A549 (cell line): ENCODE data around the gene ZNF283. TPM values are rescaled to one million over a fixed set of nuclear protein-coding genes. Genes with fewer than 3 reads are reported as not detected.

Source experiments
- ATAC-seq, 2 experiments: fragments of 200-7000 bp in 1 of 2; fragments of >200 bp in 1 of 2; cut with Nextera tagmentation in 1 of 2; cut with Tn5 transposase in 1 of 2; 3 replicates each; pipeline versions ENCODE4 v1.8.0 to v1.9.1; 2018 to 2020; ENCODE audit warnings: mild to moderate bottlenecking in 1 of 2, moderate library complexity in 1 of 2
- CTCF ChIA-PET: fragments of 300-600 bp; sonication (Branson Sonifier 250); formaldehyde crosslinking; extraction: SDS; loops from one replicate; lab custom pipeline; 2021; ENCODE audit warnings: antibody characterized with exemption, inconsistent platforms; lab: Yijun Ruan, JAX
- POLR2A ChIA-PET: fragments of 350-600 bp; formaldehyde crosslinking; extraction: SDS; loops from one replicate; lab custom pipeline; 2021; ENCODE audit warnings: antibody characterized with exemption, inconsistent platforms; lab: Yijun Ruan, JAX
- DNase-seq, 2 experiments: peaks; one replicate each; pipeline versions ENCODE4 v3.0.0 to v3.0.0-alpha.2; 2011 to 2016; ENCODE audit warnings: low read depth in 1 of 2, low spot score in 1 of 2
- FAIRE-seq: peaks from 2 replicates; lab custom pipeline; 2011; peaks lifted over from hg19 to GRCh38; lab: Jason Lieb, UNC
- H3K27ac ChIP-seq, 2 experiments: fragments of >200 bp; sonication (Bioruptor Twin); formaldehyde crosslinking; 3 replicates each; pipeline ENCODE4 v1.5.1; 2016 to 2017
- H3K4me1 ChIP-seq: fragments of >200 bp; sonication (Bioruptor Twin); formaldehyde crosslinking; 3 replicates; pipeline ENCODE4 v1.6.1; 2016
- H3K4me2 ChIP-seq: fragments of >200 bp; sonication (Bioruptor Twin); formaldehyde crosslinking; 3 replicates; pipeline ENCODE4 v1.6.1; 2016
- H3K4me3 ChIP-seq: fragments of >200 bp; sonication (Bioruptor Twin); formaldehyde crosslinking; 3 replicates; pipeline ENCODE4 v1.5.1; 2016
- H3K9me3 ChIP-seq: fragments of >200 bp; sonication (Bioruptor Twin); formaldehyde crosslinking; 3 replicates; pipeline ENCODE4 v1.6.1; 2016
- ATOH8 ChIP-seq: fragments of 250-450 bp; sonication (Bioruptor Pico); IDR thresholded peaks from 2 replicates; pipeline ENCODE4 v1.5.0; 2020; ENCODE audit warnings: low read depth, mild to moderate bottlenecking, moderate library complexity
- BHLHE40 ChIP-seq: IDR thresholded peaks from 2 replicates; pipeline ENCODE4 v1.6.1; 2012; ENCODE audit warnings: low read depth, low read length, inconsistent platforms
- CBX8 ChIP-seq: fragments of 200-600 bp; sonication (generic); IDR thresholded peaks from 2 replicates; pipeline ENCODE4 v1.6.1; 2016
- CEBPB ChIP-seq, 2 experiments: fragments of >200 bp in 1 of 2; sonication (Bioruptor Twin) in 1 of 2; formaldehyde crosslinking in 1 of 2; IDR thresholded peaks; 2 replicates each; pipeline ENCODE4 v1.6.1; 2012 to 2016
- EHF ChIP-seq: fragments of 250-450 bp; sonication (Bioruptor Pico); IDR thresholded peaks from 2 replicates; pipeline ENCODE4 v1.5.0; 2020; ENCODE audit warnings: mild to moderate bottlenecking
- EHMT2 ChIP-seq: fragments of 200-600 bp; sonication (generic); IDR thresholded peaks from 2 replicates; pipeline ENCODE4 v1.6.1; 2016; ENCODE audit warnings: antibody characterized with exemption, low read depth, mild to moderate bottlenecking, moderate library complexity
- ELK1 ChIP-seq: fragments of 150-350 bp; IDR thresholded peaks from 2 replicates; pipeline ENCODE4 v1.6.1; 2014; ENCODE audit warnings: low read depth, mild to moderate bottlenecking, low read length
- EP300 ChIP-seq, 2 experiments: fragments of >200 bp; sonication (Bioruptor Twin); formaldehyde crosslinking; IDR thresholded peaks; 2 replicates in 1 of 2; 3 replicates in 1 of 2; pipeline ENCODE4 v1.6.1; 2016 to 2017
- FOSB ChIP-seq: fragments of 250-450 bp; sonication (Bioruptor Pico); IDR thresholded peaks from 2 replicates; pipeline ENCODE4 v1.5.0; 2020; ENCODE audit warnings: mild to moderate bottlenecking, moderate library complexity
- HDAC2 ChIP-seq: fragments of 200-600 bp; sonication (generic); IDR thresholded peaks from 2 replicates; pipeline ENCODE4 v1.6.1; 2016
- JUNB ChIP-seq: fragments of >200 bp; sonication (Bioruptor Twin); formaldehyde crosslinking; IDR thresholded peaks from 2 replicates; pipeline ENCODE4 v1.6.1; 2016
- KDM1A ChIP-seq: fragments of 200-600 bp; sonication (generic); IDR thresholded peaks from 2 replicates; pipeline ENCODE4 v1.6.1; 2016; ENCODE audit warnings: low read depth, mild to moderate bottlenecking
- MAFK ChIP-seq: fragments of 450-650 bp; IDR thresholded peaks from 2 replicates; pipeline ENCODE4 v1.6.1; 2014; ENCODE audit not compliant: partially characterized antibody
- MAZ ChIP-seq: fragments of 150-350 bp; IDR thresholded peaks from 2 replicates; pipeline ENCODE4 v1.6.1; 2014; ENCODE audit warnings: antibody characterized with exemption, low read depth, low read length, borderline replicate concordance
- MYC ChIP-seq: IDR thresholded peaks from 2 replicates; pipeline ENCODE4 v1.6.1; 2012; ENCODE audit warnings: mild to moderate bottlenecking, inconsistent platforms, low read length, improper control_type of control experiment, borderline replicate concordance
- NFE2L2 ChIP-seq: fragments of 150-350 bp; conservative IDR thresholded peaks from 2 replicates; pipeline ENCODE4 v1.6.1; 2014; ENCODE audit warnings: low read length
- NPAS2 ChIP-seq: fragments of 250-450 bp; sonication (Bioruptor Pico); IDR thresholded peaks from 2 replicates; pipeline ENCODE4 v1.8.0; 2022; ENCODE audit warnings: mild to moderate bottlenecking, moderate library complexity, borderline replicate concordance
- PHF8 ChIP-seq: fragments of 200-600 bp; sonication (generic); IDR thresholded peaks from 2 replicates; pipeline ENCODE4 v1.6.1; 2016; ENCODE audit warnings: low read depth, mild to moderate bottlenecking, antibody characterized with exemption, moderate library complexity, borderline replicate concordance
- POLR2A ChIP-seq: IDR thresholded peaks from 2 replicates; pipeline ENCODE4 v1.6.1; 2012; ENCODE audit warnings: mild to moderate bottlenecking, low read length
- RCOR1 ChIP-seq: fragments of 150-350 bp; IDR thresholded peaks from 2 replicates; pipeline ENCODE4 v1.6.1; 2014; ENCODE audit warnings: antibody characterized with exemption, low read length, low read depth
- RFX5 ChIP-seq: fragments of 450-650 bp; IDR thresholded peaks from 2 replicates; pipeline ENCODE4 v1.7.1; 2014; ENCODE audit warnings: antibody characterized with exemption, mild to moderate bottlenecking, moderate library complexity
- SREBF2 ChIP-seq: fragments of 450-650 bp; IDR thresholded peaks from 2 replicates; pipeline ENCODE4 v1.6.1; 2014; ENCODE audit warnings: mild to moderate bottlenecking, moderate library complexity
- USF2 ChIP-seq: fragments of 450-650 bp; IDR thresholded peaks from 2 replicates; pipeline ENCODE4 v1.6.1; 2014; ENCODE audit warnings: antibody characterized with exemption
- ZC3H11A ChIP-seq: fragments of 450-650 bp; IDR thresholded peaks from 2 replicates; pipeline ENCODE4 v1.6.1; 2014; ENCODE audit warnings: antibody characterized with exemption, mild to moderate bottlenecking
- ZSCAN20 ChIP-seq: fragments of 250-450 bp; sonication (Bioruptor Pico); IDR thresholded peaks from 2 replicates; pipeline ENCODE4 v1.8.0; 2022; ENCODE audit warnings: mild to moderate bottlenecking, moderate library complexity
- WGBS: methylation state at CpG from one replicate; pipeline ENCODE4 v1.1.6; 2017; ENCODE audit errors: missing lambda C conversion rate; 5-methylcytosine and 5-hydroxymethylcytosine counted together
- polyA plus RNA-seq, 4 experiments: library from polyadenylated mRNA; depleted of rRNA in 3 of 4; stranded (reverse); fragments of >200 nt; fragmentation: RNase III in 1 of 4; extraction: RNeasy Plus Mini Kit Qiagen cat#74134 plus additional on column Dnase treatment in 1 of 4; gene quantifications; 2 replicates in 3 of 4; 3 replicates in 1 of 4; pipeline ENCODE4 v1.2.3, GENCODE V29; 2011 to 2017
- TF ChIP-seq, protein P1 (sequence below): fragments of >200 bp; sonication (Bioruptor Twin); formaldehyde crosslinking; IDR thresholded peaks from 3 replicates; pipeline ENCODE4 v1.6.1; 2016
- TF ChIP-seq, protein P2 (sequence below): fragments of >200 bp; sonication (Bioruptor Twin); formaldehyde crosslinking; IDR thresholded peaks from 2 replicates; pipeline ENCODE4 v1.6.1; 2016

The ZNF283 gene
- polyA plus RNA-seq, 2 of the 4 experiments (the other 2 are of a cell fraction) = 6.1 to 8.9 TPM

DNA sequence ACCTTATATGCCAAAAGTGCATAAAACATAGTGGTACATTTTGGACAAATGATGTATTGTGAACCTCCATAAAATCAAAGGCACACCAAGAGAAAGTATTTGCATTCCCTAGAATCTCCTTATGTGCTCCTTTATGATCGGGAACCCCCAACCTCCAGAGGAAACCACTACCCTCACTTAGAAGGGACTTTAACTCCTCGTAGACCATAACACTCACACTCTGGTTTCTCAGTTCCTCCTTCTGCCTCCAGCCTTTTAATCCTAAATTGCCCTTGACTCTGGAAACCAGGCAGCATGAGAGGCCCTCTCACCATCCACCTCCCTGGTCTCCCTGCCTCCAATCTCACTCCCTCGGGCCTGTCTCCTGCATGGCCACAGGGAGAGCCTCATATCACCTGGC, 36.5 kb upstream of the ZNF283 start (continued):
- TF ChIP-seq BHLHE40 (no peak), NPAS2 (no peak), MAFK (no peak), ELK1 (no peak), ATOH8 (CRISPR knock-in tag) (no peak), EP300 (IDR thresholded peaks at IDR 0.05) (no peak), EHMT2 (no peak), POLR2A (no peak), NFE2L2 (no peak)

DNA sequence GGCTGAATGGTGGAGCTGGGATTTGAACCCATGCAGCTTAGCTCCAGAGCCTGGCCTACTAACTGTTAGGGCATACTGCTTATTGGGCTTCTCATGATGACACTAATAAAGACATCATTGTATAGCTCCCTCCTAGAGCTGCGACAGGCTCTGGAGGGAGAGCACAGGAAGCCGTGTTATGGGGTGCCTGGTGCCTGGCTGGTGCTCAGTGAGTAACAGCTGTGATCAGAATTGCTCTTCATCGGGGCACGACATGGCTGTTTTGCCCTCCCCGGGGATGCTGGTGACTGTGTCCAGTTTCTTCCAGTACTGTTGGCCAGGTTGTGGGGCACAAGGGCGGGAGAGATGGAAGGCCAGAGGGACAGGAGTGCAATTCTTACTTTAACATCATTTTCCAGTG, 30.0 kb upstream of the ZNF283 start:
- CTCF ChIA-PET = interaction anchor here (0.6 to 24.0 kb wide), 7 partner anchors 12 to 323 kb away, joined by 3 to 565 read pairs (median 4); partner anchors contain the start of gene SMG9
- TF ChIP-seq HDAC2 (no peak), CBX8 (no peak), JUNB (no peak), NPAS2 (no peak), PHF8 (no peak), EP300 (IDR thresholded peaks at IDR 0.05) (no peak), RFX5 (no peak), ZSCAN20 (no peak), EHF (CRISPR knock-in tag) (no peak), ZC3H11A (no peak), FOSB (CRISPR knock-in tag) (no peak), RCOR1 (no peak), NFE2L2 (no peak)
- TF ChIP-seq, protein P1, sequence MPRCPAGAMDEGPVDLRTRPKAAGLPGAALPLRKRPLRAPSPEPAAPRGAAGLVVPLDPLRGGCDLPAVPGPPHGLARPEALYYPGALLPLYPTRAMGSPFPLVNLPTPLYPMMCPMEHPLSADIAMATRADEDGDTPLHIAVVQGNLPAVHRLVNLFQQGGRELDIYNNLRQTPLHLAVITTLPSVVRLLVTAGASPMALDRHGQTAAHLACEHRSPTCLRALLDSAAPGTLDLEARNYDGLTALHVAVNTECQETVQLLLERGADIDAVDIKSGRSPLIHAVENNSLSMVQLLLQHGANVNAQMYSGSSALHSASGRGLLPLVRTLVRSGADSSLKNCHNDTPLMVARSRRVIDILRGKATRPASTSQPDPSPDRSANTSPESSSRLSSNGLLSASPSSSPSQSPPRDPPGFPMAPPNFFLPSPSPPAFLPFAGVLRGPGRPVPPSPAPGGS = no peak
- TF ChIP-seq, protein P2, sequence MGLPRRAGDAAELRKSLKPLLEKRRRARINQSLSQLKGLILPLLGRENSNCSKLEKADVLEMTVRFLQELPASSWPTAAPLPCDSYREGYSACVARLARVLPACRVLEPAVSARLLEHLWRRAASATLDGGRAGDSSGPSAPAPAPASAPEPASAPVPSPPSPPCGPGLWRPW = no peak
- ATAC-seq (no peak), FAIRE-seq (no peak), DNase-seq (no peak)
- POLR2A ChIA-PET = no interaction called here
- H3K4me2 ChIP-seq = no peak overlapping the region
- 34% methylated on average over 6 of the region's 6 CpGs for WGBS
- H3K4me1 ChIP-seq = 0 out of 3 replicates have a peak, but pooled peaks cover 4% of the 10 kb centered on the region
- no peak overlapping the region for H3K27ac ChIP-seq
- H3K9me3 ChIP-seq = peaks cover 9% of the 10 kb centered on the region
- H3K4me3 ChIP-seq = no peak overlapping the region

GRCh38 chr19:43797556-43797955, 29.6 kb upstream of the ZNF283 start:
- Histone ChIP-seq H3K27ac (no peak overlapping the region), H3K9me3 (peaks cover 9% of the 10 kb centered on the region), H3K4me1 (0 out of 3 replicates have a peak, but pooled peaks cover 4% of the 10 kb centered on the region), H3K4me3 (no peak overlapping the region), H3K4me2 (no peak overlapping the region)
- CTCF ChIA-PET = interaction anchor here (1.3 to 24.0 kb wide), 4 partner anchors 12 to 52 kb away, joined by 3 to 565 read pairs (median 8); partner anchors contain the start of gene SMG9
- DNase-seq = no peak
- TF ChIP-seq KDM1A = no peak
- TF ChIP-seq MAZ = no peak
- TF ChIP-seq CEBPB (IDR thresholded peaks at IDR 0.05) = no peak
- TF ChIP-seq USF2 = no peak
- TF ChIP-seq MYC = no peak
- no peak for TF ChIP-seq JUNB
- TF ChIP-seq SREBF2 = no peak
- ATAC-seq = peak in 1 of 2 experiments; percentile 31; a peak in 2 of 6 replicates
- POLR2A ChIA-PET = no interaction called here
- WGBS = 75% methylated on average over 6 of the region's 7 CpGs
- FAIRE-seq = no peak
